H1 (cell line): ENCODE data around the gene ACSF3. TPM values are rescaled to one million over a fixed set of nuclear protein-coding genes. Genes with fewer than 3 reads are reported as not detected.

Experiments used
- CTCF ChIA-PET: fragments of 300-600 bp; sonication (Branson Sonifier 250); formaldehyde crosslinking; loops from one replicate; lab custom pipeline; 2021; ENCODE audit not compliant: partially characterized antibody; lab: Charles Lee
- POLR2A ChIA-PET: fragments of 300-600 bp; sonication (Branson Sonifier 250); formaldehyde crosslinking; loops from one replicate; lab custom pipeline; 2021; ENCODE audit warnings: inconsistent platforms; ENCODE audit not compliant: partially characterized antibody; lab: Charles Lee
- DNase-seq, 2 experiments: peaks; one replicate each; pipeline versions ENCODE4 v3.0.0 to v3.0.0-alpha.2; 2010 to 2022; ENCODE audit warnings: low spot score in 2 of 2, low read depth in 1 of 2, mixed read lengths in 1 of 2
- FAIRE-seq: peaks from 2 replicates; lab custom pipeline; 2011; peaks lifted over from hg19 to GRCh38; lab: Jason Lieb, UNC
- H2AFZ ChIP-seq: 2 replicates; pipeline ENCODE4 v1.8.1; 2012; ENCODE audit warnings: low read length, inconsistent platforms
- H2AK5ac ChIP-seq: 2 replicates; pipeline ENCODE4 v1.6.1; 2013; ENCODE audit warnings: low read depth, low read length
- H2BK120ac ChIP-seq: replicated peaks from 2 replicates; pipeline ENCODE3; 2013; ENCODE audit warnings: low read depth, low read length, inconsistent platforms
- H2BK12ac ChIP-seq: 2 replicates; pipeline ENCODE4 v1.6.1; 2013; ENCODE audit warnings: low read depth, low read length
- H2BK15ac ChIP-seq: 2 replicates; pipeline ENCODE4 v1.6.1; 2013; ENCODE audit warnings: low read length
- H2BK20ac ChIP-seq: 2 replicates; pipeline ENCODE4 v1.6.1; 2013; ENCODE audit warnings: low read length
- H2BK5ac ChIP-seq: 2 replicates; pipeline ENCODE4 v1.6.1; 2013; ENCODE audit warnings: low read depth, low read length
- H3K14ac ChIP-seq: 2 replicates; pipeline ENCODE4 v1.6.1; 2013; ENCODE audit warnings: inconsistent platforms; ENCODE audit not compliant: insufficient read length
- H3K18ac ChIP-seq: 2 replicates; pipeline ENCODE4 v1.6.1; 2013; ENCODE audit warnings: low read length; ENCODE audit errors: extremely low read depth
- H3K23ac ChIP-seq: 2 replicates; pipeline ENCODE4 v1.6.1; 2013; ENCODE audit warnings: inconsistent platforms; ENCODE audit not compliant: insufficient read length
- H3K23me2 ChIP-seq: 2 replicates; pipeline ENCODE4 v1.6.1; 2013; ENCODE audit warnings: low read depth, low read length
- H3K27ac ChIP-seq: 2 replicates; pipeline ENCODE4 v1.6.1; 2011; ENCODE audit warnings: low read depth, low read length, inconsistent platforms
- H3K27me3 ChIP-seq, 4 experiments: replicated peaks in 1 of 4; 1 replicate in 1 of 4; 2 replicates in 3 of 4; pipeline versions ENCODE4 v1.6.1 to v1.8.1; 2011 to 2013; ENCODE audit warnings: low read length in 3 of 4, mild to moderate bottlenecking in 3 of 4, inconsistent platforms in 2 of 4, mixed read lengths in 2 of 4, moderate library complexity in 1 of 4; ENCODE audit not compliant: control insufficient read depth in 3 of 4, insufficient read depth in 3 of 4; ENCODE audit errors: extremely low read depth in 1 of 4
- H3K36me3 ChIP-seq, 4 experiments: 2 replicates each; pipeline versions ENCODE4 v1.6.1 to v1.8.1; 2011 to 2013; ENCODE audit warnings: mild to moderate bottlenecking in 4 of 4, low read length in 3 of 4, moderate library complexity in 2 of 4, control low read depth in 1 of 4, inconsistent platforms in 1 of 4; ENCODE audit not compliant: insufficient read depth in 4 of 4, control insufficient read depth in 2 of 4
- H3K4ac ChIP-seq: replicated peaks from 2 replicates; pipeline ENCODE3; 2013; ENCODE audit warnings: low read length, low read depth, mixed read lengths, inconsistent platforms; ENCODE audit not compliant: insufficient read length
- H3K4me1 ChIP-seq, 4 experiments: replicated peaks in 1 of 4; 1 replicate in 1 of 4; 2 replicates in 3 of 4; pipeline versions ENCODE4 v1.6.1 to v1.8.1; 2011 to 2013; ENCODE audit warnings: low read length in 3 of 4, inconsistent platforms in 2 of 4, mixed read lengths in 1 of 4; ENCODE audit not compliant: insufficient read depth in 4 of 4, control insufficient read depth in 3 of 4
- H3K4me2 ChIP-seq, 2 experiments: 2 replicates each; pipeline versions ENCODE4 v1.6.1 to v1.8.1; 2011 to 2013; ENCODE audit warnings: low read depth in 2 of 2, low read length in 2 of 2, control low read depth in 1 of 2, inconsistent platforms in 1 of 2, mild to moderate bottlenecking in 1 of 2; ENCODE audit not compliant: insufficient read depth in 1 of 2
- H3K4me3 ChIP-seq, 4 experiments: fragments of 200-600, 300-600 bp in 1 of 4; sonication (generic), shearing (Covaris generic), sonication (Bioruptor Twin) in 1 of 4; 2 replicates each; pipeline versions ENCODE4 v1.5.1 to v1.8.1; 2011 to 2016; ENCODE audit warnings: low read length in 4 of 4, low read depth in 3 of 4, control low read depth in 2 of 4, inconsistent platforms in 2 of 4, mild to moderate bottlenecking in 2 of 4, mixed read lengths in 1 of 4, moderate library complexity in 1 of 4; ENCODE audit not compliant: insufficient read depth in 2 of 4; ENCODE audit errors: extremely low read depth in 1 of 4
- H3K56ac ChIP-seq: replicated peaks from 2 replicates; pipeline ENCODE3; 2013; ENCODE audit warnings: low read depth, mild to moderate bottlenecking, mixed read lengths, low read length, inconsistent platforms; ENCODE audit not compliant: insufficient read length
- H3K79me1 ChIP-seq: 2 replicates; pipeline ENCODE4 v1.6.1; 2013; ENCODE audit warnings: low read depth, low read length, control low read depth
- H3K79me2 ChIP-seq, 2 experiments: 2 replicates each; pipeline versions ENCODE4 v1.6.1 to v1.8.1; 2012 to 2013; ENCODE audit warnings: low read length in 2 of 2, mild to moderate bottlenecking in 2 of 2, inconsistent platforms in 1 of 2; ENCODE audit not compliant: insufficient read depth in 2 of 2, control insufficient read depth in 1 of 2
- H3K9ac ChIP-seq, 4 experiments: replicated peaks in 1 of 4; 1 replicate in 1 of 4; 2 replicates in 3 of 4; pipeline versions ENCODE4 v1.6.1 to v1.8.1; 2011 to 2013; ENCODE audit warnings: low read depth in 3 of 4, low read length in 3 of 4, control low read depth in 2 of 4, mild to moderate bottlenecking in 2 of 4, moderate library complexity in 2 of 4, inconsistent platforms in 1 of 4; ENCODE audit errors: extremely low read depth in 1 of 4
- H3K9me3 ChIP-seq, 2 experiments: 2 replicates each; pipeline versions ENCODE4 v1.6.1 to v1.8.1; 2012 to 2013; ENCODE audit warnings: mild to moderate bottlenecking in 2 of 2, moderate library complexity in 2 of 2, control low read depth in 1 of 2, inconsistent platforms in 1 of 2, low read depth in 1 of 2, low read length in 1 of 2, mixed read lengths in 1 of 2; ENCODE audit not compliant: insufficient read depth in 2 of 2
- H4K20me1 ChIP-seq, 2 experiments: replicated peaks in 1 of 2; 2 replicates each; pipeline versions ENCODE3 to v1.8.1; 2011 to 2013; ENCODE audit warnings: inconsistent platforms in 2 of 2, low read length in 2 of 2, mild to moderate bottlenecking in 1 of 2; ENCODE audit not compliant: insufficient read depth in 2 of 2, control insufficient read depth in 1 of 2
- H4K5ac ChIP-seq: 2 replicates; pipeline ENCODE4 v1.6.1; 2013; ENCODE audit warnings: low read length, low read depth, mixed read lengths, inconsistent platforms; ENCODE audit not compliant: insufficient read length
- H4K8ac ChIP-seq: 2 replicates; pipeline ENCODE4 v1.8.0; 2013; ENCODE audit warnings: mild to moderate bottlenecking, moderate library complexity, low read length, inconsistent platforms; ENCODE audit not compliant: insufficient read depth; ENCODE audit errors: extremely low read depth
- H4K91ac ChIP-seq: replicated peaks from 2 replicates; pipeline ENCODE3; 2013; ENCODE audit warnings: low read length, mixed read lengths, inconsistent platforms; ENCODE audit not compliant: insufficient read length
- BCL11A ChIP-seq, 2 experiments: IDR thresholded peaks; one replicate each; pipeline ENCODE4 v1.6.1; 2011; ENCODE audit warnings: low read depth in 2 of 2, low read length in 2 of 2, mild to moderate bottlenecking in 2 of 2
- FOSL1 ChIP-seq: IDR thresholded peaks from 2 replicates; pipeline ENCODE4 v1.6.1; 2011; ENCODE audit warnings: mild to moderate bottlenecking, low read depth, low read length, moderate library complexity; ENCODE audit not compliant: insufficient read depth
- KDM1A ChIP-seq: fragments of 200-600, 300-600 bp; sonication (generic); IDR thresholded peaks from 2 replicates; pipeline ENCODE4 v1.7.1; 2016; ENCODE audit warnings: mild to moderate bottlenecking, low read length, borderline replicate concordance
- KDM5A ChIP-seq: fragments of 200-600 bp; IDR thresholded peaks from 2 replicates; pipeline ENCODE4 v1.7.1; 2012; ENCODE audit warnings: mild to moderate bottlenecking, low read length, inconsistent platforms, mixed read lengths
- MAFK ChIP-seq: IDR thresholded peaks from 2 replicates; pipeline ENCODE4 v1.6.1; 2012; ENCODE audit warnings: low read depth, mild to moderate bottlenecking, improper control_type of control experiment, low read length
- NANOG ChIP-seq: IDR thresholded peaks from 2 replicates; pipeline ENCODE4 v1.6.1; 2011; ENCODE audit warnings: low read length, low read depth, mild to moderate bottlenecking, inconsistent platforms; ENCODE audit not compliant: insufficient read depth, poor library complexity, severe bottlenecking
- POLR2A ChIP-seq, 2 experiments: IDR thresholded peaks; 1 replicate in 1 of 2; 2 replicates in 1 of 2; pipeline ENCODE4 v1.6.1; 2011; ENCODE audit warnings: low read depth in 2 of 2, low read length in 2 of 2, mild to moderate bottlenecking in 2 of 2; ENCODE audit errors: control extremely low read depth in 1 of 2
- POU5F1 ChIP-seq: IDR thresholded peaks from 2 replicates; pipeline ENCODE4 v1.6.1; 2011; ENCODE audit warnings: low read depth, mild to moderate bottlenecking, low read length, moderate library complexity
- RXRA ChIP-seq: IDR thresholded peaks from 2 replicates; pipeline ENCODE4 v1.6.1; 2011; ENCODE audit warnings: low read depth, mild to moderate bottlenecking, low read length, moderate library complexity; ENCODE audit not compliant: insufficient read depth
- SRF ChIP-seq: IDR thresholded peaks from 2 replicates; pipeline ENCODE4 v1.6.1; 2011; ENCODE audit warnings: mild to moderate bottlenecking, low read depth, low read length, moderate library complexity
- ZNF274 ChIP-seq: IDR thresholded peaks from 2 replicates; pipeline ENCODE4 v1.7.0; 2012; ENCODE audit warnings: low read length, borderline replicate concordance; ENCODE audit errors: extremely low read depth
- whole genome bisulfite sequencing, 2 experiments: shearing (Covaris generic) in 1 of 2; methylation state at CpG; one replicate each; pipeline versions ENCODE4 v1.1.6 to v1.1.7; 2013 to 2015; ENCODE audit warnings: low lambda C conversion rate in 2 of 2, mixed read lengths in 2 of 2, inconsistent platforms in 1 of 2, low coverage in 1 of 2, missing lambda C conversion rate in 1 of 2; ENCODE audit not compliant: insufficient replicate concordance in 2 of 2, insufficient coverage in 1 of 2, insufficient read length in 1 of 2; ENCODE audit errors: extremely low coverage in 1 of 2, missing lambda C conversion rate in 1 of 2; 5-methylcytosine and 5-hydroxymethylcytosine counted together
- polyA plus RNA-seq, 7 experiments: library from polyadenylated mRNA; depleted of rRNA in 3 of 7; stranded (reverse) in 5 of 7; unstranded in 2 of 7; fragments of >200 nt in 5 of 7; fragments of 200-250 nt in 2 of 7; gene quantifications; 1 replicate in 5 of 7; 2 replicates in 1 of 7; 4 replicates in 1 of 7; pipeline versions ENCODE4 v1.2.1 to v1.2.3, GENCODE V29; 2011 to 2013; ENCODE audit warnings: missing spikeins in 2 of 7, mixed read lengths in 2 of 7
- total RNA-seq: library from RNA; stranded (reverse); fragmentation: NEBNext Ultra II Directional; extraction: Animal tissue kit (Norgen Biotek cat#: 25700); gene quantifications from 2 replicates; pipeline ENCODE4 v1.2.1, GENCODE V29; 2021

Gene ACSF3
- total and polyA plus RNA-seq, 2 of the 8 experiments (the other 6 are each of a cell fraction or from before 2014, with no cell fraction given), result 15.6 to 22.9 TPM

DNA sequence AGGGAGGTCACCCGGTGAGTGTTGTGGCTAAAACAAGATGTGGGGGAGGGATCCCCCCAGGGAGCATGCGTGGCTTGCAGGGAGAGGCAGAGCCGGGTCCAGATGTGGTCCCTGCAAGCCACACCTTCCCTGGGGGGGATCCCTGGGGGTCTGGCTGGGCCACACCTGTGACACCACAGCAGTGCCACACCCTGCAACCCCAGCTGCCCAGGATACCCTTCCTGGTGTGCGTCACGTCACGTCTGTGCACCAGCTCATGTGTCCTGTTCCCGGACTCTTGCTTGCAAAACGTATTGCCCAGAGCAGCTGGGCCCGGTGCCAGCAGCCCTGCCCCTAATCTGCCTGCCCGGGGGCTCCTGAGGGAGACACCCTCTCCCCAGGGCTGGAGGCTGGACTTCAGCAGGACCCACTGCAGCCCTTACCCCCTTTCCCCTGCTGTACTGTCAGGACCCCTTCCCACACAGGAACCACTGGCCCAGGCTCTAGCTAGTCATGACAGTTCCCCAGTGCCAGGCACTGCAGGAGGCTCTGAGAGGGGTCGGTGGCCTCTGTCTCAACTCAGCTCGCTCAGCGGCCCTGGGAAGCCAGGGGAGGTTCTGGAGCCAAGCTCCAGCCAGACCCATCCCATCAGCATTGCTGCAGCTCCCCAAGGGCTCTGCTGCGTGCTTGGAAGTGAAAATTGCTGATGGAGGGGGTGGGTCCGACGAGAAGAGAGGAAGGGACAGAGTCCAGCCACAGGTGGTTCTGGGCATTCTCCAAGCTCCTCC, 25.8 kb upstream of the ACSF3 start:
- Histone ChIP-seq H3K4me3 (no peak overlapping the region), H2BK120ac (no peak overlapping the region), H3K14ac (no peak overlapping the region), H2AK5ac (no peak overlapping the region), H4K20me1 (peaks cover 0 to 4% of the 10 kb centered on the region in 2 experiments), H3K36me3 (no peaks in the 10 kb centered on the region), H3K9me3 (peaks cover 5 to 8% of the 10 kb centered on the region in 2 experiments; a peak in 2 of 4 replicates), H3K79me2 (no peaks in the 10 kb centered on the region), H3K79me1 (no peaks in the 10 kb centered on the region), H3K18ac (no peak overlapping the region), H3K4me2 (no peak overlapping the region), H4K91ac (no peak overlapping the region), H4K8ac (no peak overlapping the region), H2BK20ac (no peak overlapping the region), H3K23me2 (peaks cover 9% of the 10 kb centered on the region; the same call in 1 of the 2 replicates), H2BK12ac (no peak overlapping the region), H2AFZ (no peak overlapping the region), H3K23ac (no peak overlapping the region), H2BK5ac (no peak overlapping the region), H4K5ac (no peak overlapping the region), H3K27me3 (no peaks in the 10 kb centered on the region), H2BK15ac (no peak overlapping the region), H3K9ac (no peak overlapping the region), H3K4ac (no peak overlapping the region), H3K56ac (no peak overlapping the region), H3K27ac (no peak overlapping the region), H3K4me1 (no peaks in the 10 kb centered on the region; a peak in 1 of 7 replicates)
- ChIA-PET POLR2A (no interaction called here), CTCF (no interaction called here)
- FAIRE-seq (no peak), DNase-seq (no peak)
- WGBS, 2 experiments, result 92% methylated on average over 12 of the region's 16 CpGs; no CpG with 5 or more reads in 1 of the 2 experiments
- no peak for TF ChIP-seq ZNF274
- TF ChIP-seq BCL11A (IDR thresholded peaks at IDR 0.05; ENCODE audit: low read depth in 2 of 2, low read length in 2 of 2), result no peak
- TF ChIP-seq KDM5A, result no peak
- TF ChIP-seq FOSL1, result no peak
- TF ChIP-seq NANOG, result no peak
- TF ChIP-seq KDM1A, result no peak
- TF ChIP-seq SRF, result no peak
- TF ChIP-seq POLR2A (IDR thresholded peaks at IDR 0.05; ENCODE audit: control extremely low read depth in 1 of 2, low read depth in 2 of 2, low read length in 2 of 2), result no peak
- no peak for TF ChIP-seq POU5F1
- TF ChIP-seq RXRA, result no peak
- TF ChIP-seq MAFK, result no peak
